Activated naive CD4-positive, alpha-beta T cell (primary cell): Measurements from ENCODE around the gene ZNF446.
"Not testable (repeated sequence)": the region's sequence is repeated elsewhere in the genome, so short reads cannot be mapped to it uniquely, and the experiment has no call there.

Experiments used
- DNase-seq, 4 experiments: peaks; one replicate each; lab custom pipeline; 2025; lab: John Stamatoyannopoulos, UW

ZNF446 gene

GRCh38 chr19:58475714-58476497, at the start of gene ZNF446:
Gene ZNF446, plus strand, starts transcription at chr19:58476352. Its CDS starts 867 bp downstream, at chr19:58477219.
- DNase-seq, result peak; percentile 80 to 92 (median 86)

- no peak for DNase-seq
Measured at GRCh38 chr19:58428617-58429016, 47.5 kb upstream of the ZNF446 start.

- DNase-seq, result no peak
Measured at GRCh38 chr19:58429745-58430144, 46.4 kb upstream of the ZNF446 start.

- no peak for DNase-seq
Measured at GRCh38 chr19:58434217-58434616, 41.9 kb upstream of the ZNF446 start.

GRCh38 chr19:58439576-58440554, 36.3 kb upstream of the ZNF446 start, which contains the start of gene ZNF132:
Gene ZNF132, minus strand, starts transcription at chr19:58440153. Its CDS starts 332 bp downstream, at chr19:58439821.
- peak; percentile 79 to 94 (median 88) for DNase-seq

- no peak for DNase-seq
Measured at GRCh38 chr19:58440556-58440955, 35.6 kb upstream of the ZNF446 start.

GRCh38 chr19:58442986-58443385, 33.2 kb upstream of the ZNF446 start:
- DNase-seq, result not testable (repeated sequence)

GRCh38 chr19:58448860-58449259, 27.3 kb upstream of the ZNF446 start:
- not testable (repeated sequence) for DNase-seq

GRCh38 chr19:58449980-58450379, 26.2 kb upstream of the ZNF446 start:
- not testable (repeated sequence) for DNase-seq

GRCh38 chr19:58450856-58451357, 25.2 kb upstream of the ZNF446 start:
- no peak for DNase-seq

GRCh38 chr19:58451358-58452101, 24.6 kb upstream of the ZNF446 start, which contains the start of gene ZNF324B:
Gene ZNF324B, plus strand, starts transcription at chr19:58451622. Its CDS starts 2,080 bp downstream, at chr19:58453702.
- DNase-seq, result peak; percentile 86 to 96 (median 91)

- DNase-seq, result no peak
Measured at GRCh38 chr19:58453743-58454142, 22.4 kb upstream of the ZNF446 start.

- no peak for DNase-seq
Measured at GRCh38 chr19:58455306-58455705, 20.8 kb upstream of the ZNF446 start.

GRCh38 chr19:58456111-58456510, 20.0 kb upstream of the ZNF446 start:
- no peak for DNase-seq

- no peak for DNase-seq
Measured at GRCh38 chr19:58460039-58460438, 16.1 kb upstream of the ZNF446 start.

- no peak for DNase-seq
Measured at GRCh38 chr19:58466089-58466759, 9.9 kb upstream of the ZNF446 start.

- DNase-seq, result peak; percentile 89 to 97 (median 94)
Measured at GRCh38 chr19:58466760-58467589, 9.2 kb upstream of the ZNF446 start, which contains the start of gene ZNF324. Gene ZNF324, plus strand, starts transcription at chr19:58467080. Its CDS starts 2,106 bp downstream, at chr19:58469186.

- no peak for DNase-seq
Measured at GRCh38 chr19:58468216-58468839, 7.8 kb upstream of the ZNF446 start.
